NCI-H1417 (cell line): ENCODE measurements around the gene TCEANC.
"Not testable (repeated sequence)": the region's sequence is repeated elsewhere in the genome, so short reads cannot be mapped to it uniquely, and the experiment has no call there.

Source experiments
- DNase-seq, 3 experiments: peaks; one replicate each; lab custom pipeline; 2025; lab: John Stamatoyannopoulos, UW

Gene TCEANC

GRCh38 chrX:13652850-13653693, at the start of gene TCEANC:
Gene TCEANC, plus strand, starts transcription at chrX:13653141. Its CDS starts 9,368 bp downstream, at chrX:13662509.
- DNase-seq: peak; percentile 94 to 99 (median 98)

GRCh38 chrX:13605611-13606010, 47.3 kb upstream of the TCEANC start:
- no peak for DNase-seq

- no peak for DNase-seq
Measured at GRCh38 chrX:13607331-13607995, 45.5 kb upstream of the TCEANC start.

GRCh38 chrX:13607996-13608365, 45.0 kb upstream of the TCEANC start:
- no peak for DNase-seq

- no peak for DNase-seq
Measured at GRCh38 chrX:13614154-13614553, 38.8 kb upstream of the TCEANC start.

GRCh38 chrX:13620207-13620606, 32.7 kb upstream of the TCEANC start:
- no peak for DNase-seq

- no peak for DNase-seq
Measured at GRCh38 chrX:13622401-13622964, 30.5 kb upstream of the TCEANC start.

GRCh38 chrX:13627306-13627705, 25.6 kb upstream of the TCEANC start:
- no peak for DNase-seq

- not testable (repeated sequence) for DNase-seq
Measured at GRCh38 chrX:13637224-13637623, 15.7 kb upstream of the TCEANC start.

GRCh38 chrX:13638021-13638420, 14.9 kb upstream of the TCEANC start:
- no peak for DNase-seq

GRCh38 chrX:13638826-13639225, 14.1 kb upstream of the TCEANC start:
- no peak for DNase-seq

GRCh38 chrX:13641684-13642083, 11.3 kb upstream of the TCEANC start:
- not testable (repeated sequence) for DNase-seq

- no peak for DNase-seq
Measured at GRCh38 chrX:13645464-13646153, 7.3 kb upstream of the TCEANC start.

GRCh38 chrX:13646154-13646549, 6.8 kb upstream of the TCEANC start:
- DNase-seq: peak; percentile 28 to 70 (median 50)

- peak; percentile 7 to 89 (median 65) for DNase-seq
Measured at GRCh38 chrX:13647709-13648212, 5.2 kb upstream of the TCEANC start.

GRCh38 chrX:13648336-13648735, 4.6 kb upstream of the TCEANC start:
- DNase-seq: not testable (repeated sequence)

- DNase-seq: no peak
Measured at GRCh38 chrX:13649838-13650237, 3.1 kb upstream of the TCEANC start.

- no peak for DNase-seq
Measured at GRCh38 chrX:13650318-13650717, 2.6 kb upstream of the TCEANC start.

GRCh38 chrX:13651150-13651549, 1.8 kb upstream of the TCEANC start:
- DNase-seq: no peak

GRCh38 chrX:13652287-13652793, 601 bp upstream of the TCEANC start:
- DNase-seq: peak in 1 of 3 experiments; percentile 40

- DNase-seq: no peak
Measured at GRCh38 chrX:13654116-13654515, 1.2 kb downstream of the TCEANC start.

- no peak for DNase-seq
Measured at GRCh38 chrX:13655674-13656073, 2.7 kb downstream of the TCEANC start.
